Breast epithelium (tissue), 4 donors: Measurements from ENCODE around the gene PDK4. TPM values are rescaled to one million over a fixed set of nuclear protein-coding genes. Genes with fewer than 3 reads are reported as not detected.
A peak's percentile ranks its signal among the peaks of the same experiment; 100 is the strongest.

ENCODE experiments used
- DNase-seq, 2 donors: peaks; one replicate each; pipeline ENCODE4 v3.0.0-alpha.2; 2019; ENCODE audit warnings: low spot score in 2 of 2
- H3K27ac ChIP-seq, 2 donors: fragments of 200-600 bp; sonication (generic) in 1 of 2; one replicate each; pipeline ENCODE4 v1.5.1; 2016 to 2019; ENCODE audit warnings: mild to moderate bottlenecking in 1 of 2
- H3K27me3 ChIP-seq, 2 donors: fragments of 200-600 bp; sonication (generic) in 1 of 2; one replicate each; pipeline versions ENCODE4 v1.5.1 to v1.6.0; 2017 to 2019; ENCODE audit warnings: control low read depth in 1 of 2, mild to moderate bottlenecking in 1 of 2
- H3K36me3 ChIP-seq: fragments of 200-600 bp; one replicate; pipeline ENCODE4 v1.5.1; 2019
- H3K4me1 ChIP-seq, 2 donors: fragments of 200-600 bp; sonication (generic); one replicate each; pipeline ENCODE4 v1.5.1; 2016 to 2019; ENCODE audit warnings: control low read depth in 1 of 2
- H3K4me3 ChIP-seq, 3 donors: fragments of 200-600 bp; sonication (generic); 1 replicate in 2 of 3; 2 replicates in 1 of 3; pipeline ENCODE4 v1.5.1; 2016 to 2019; ENCODE audit warnings: mild to moderate bottlenecking in 3 of 3, moderate library complexity in 2 of 3
- H3K9me3 ChIP-seq, 2 donors: fragments of 200-600 bp; sonication (generic) in 1 of 2; one replicate each; pipeline ENCODE4 v1.5.1; 2016 to 2019; ENCODE audit warnings: control low read depth in 1 of 2
- POLR2A ChIP-seq: fragments of 450-650 bp; IDR thresholded peaks from one replicate; pipeline ENCODE4 v1.6.1; 2016; ENCODE audit warnings: antibody characterized with exemption, mild to moderate bottlenecking, moderate library complexity
- POLR2AphosphoS5 ChIP-seq, 3 donors: sonication (generic); formaldehyde crosslinking; IDR thresholded peaks; one replicate each; pipeline ENCODE4 v1.6.1; 2017; ENCODE audit warnings: antibody characterized with exemption in 3 of 3
- intact Hi-C: fragments of 100-400 bp; cut with DNase I; formaldehyde crosslinking; loops from one replicate; pipeline ENCODE4 v1.15.1; 2023; ENCODE audit warnings: low total_unique reads
- total RNA-seq, 3 donors: library from RNA; depleted of rRNA; stranded (reverse); fragments of >200 nt; gene quantifications; one replicate each; pipeline ENCODE4 v1.1.0, GENCODE V29; 2016
- TF ChIP-seq, protein P1 (sequence below), 3 donors: fragments of 450-650 bp; IDR thresholded peaks; one replicate each; pipeline ENCODE4 v1.5.1; 2016 to 2017; ENCODE audit warnings: antibody characterized with exemption in 3 of 3, mild to moderate bottlenecking in 3 of 3, moderate library complexity in 3 of 3

Gene PDK4
- total RNA-seq, 3 donors from 2014 or later, result 507 to 797 (median 729) TPM

- Histone ChIP-seq H3K27ac (peak overlapping the region; percentile 48 to 59), H3K4me1 (peaks cover 0 to 9% of the 10 kb centered on the region in 2 donors), H3K9me3 (no peaks in the 10 kb centered on the region), H3K36me3 (peaks cover 14% of the 10 kb centered on the region), H3K4me3 (peak overlapping the region; percentile 7 to 88 (median 82)), H3K27me3 (no peaks in the 10 kb centered on the region)
- no peak for TF ChIP-seq POLR2A
- TF ChIP-seq, protein P1, sequence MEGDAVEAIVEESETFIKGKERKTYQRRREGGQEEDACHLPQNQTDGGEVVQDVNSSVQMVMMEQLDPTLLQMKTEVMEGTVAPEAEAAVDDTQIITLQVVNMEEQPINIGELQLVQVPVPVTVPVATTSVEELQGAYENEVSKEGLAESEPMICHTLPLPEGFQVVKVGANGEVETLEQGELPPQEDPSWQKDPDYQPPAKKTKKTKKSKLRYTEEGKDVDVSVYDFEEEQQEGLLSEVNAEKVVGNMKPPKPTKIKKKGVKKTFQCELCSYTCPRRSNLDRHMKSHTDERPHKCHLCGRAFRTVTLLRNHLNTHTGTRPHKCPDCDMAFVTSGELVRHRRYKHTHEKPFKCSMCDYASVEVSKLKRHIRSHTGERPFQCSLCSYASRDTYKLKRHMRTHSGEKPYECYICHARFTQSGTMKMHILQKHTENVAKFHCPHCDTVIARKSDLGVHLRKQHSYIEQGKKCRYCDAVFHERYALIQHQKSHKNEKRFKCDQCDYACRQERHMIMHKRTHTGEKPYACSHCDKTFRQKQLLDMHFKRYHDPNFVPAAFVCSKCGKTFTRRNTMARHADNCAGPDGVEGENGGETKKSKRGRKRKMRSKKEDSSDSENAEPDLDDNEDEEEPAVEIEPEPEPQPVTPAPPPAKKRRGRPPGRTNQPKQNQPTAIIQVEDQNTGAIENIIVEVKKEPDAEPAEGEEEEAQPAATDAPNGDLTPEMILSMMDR (IDR thresholded peaks at IDR 0.05), result no peak
- TF ChIP-seq POLR2AphosphoS5 (IDR thresholded peaks at IDR 0.05), result no peak
- no peak for DNase-seq
- intact Hi-C loops, result no loop called here
Measured at GRCh38 chr7:95586951-95587301, 9.4 kb downstream of the PDK4 start.

GRCh38 chr7:95585426-95585789 lies 10.9 kb downstream of the PDK4 start:
- Histone ChIP-seq H3K27ac (peak overlapping the region in 1 of 2 donors; percentile 40), H3K36me3 (peaks cover 7% of the 10 kb centered on the region), H3K9me3 (no peaks in the 10 kb centered on the region), H3K4me3 (peak overlapping the region in 1 of 3 donors; percentile 17), H3K27me3 (no peaks in the 10 kb centered on the region), H3K4me1 (peaks cover 0 to 9% of the 10 kb centered on the region in 2 donors)
- intact Hi-C loops, result no loop called here
- TF ChIP-seq, protein P1 (IDR thresholded peaks at IDR 0.05), result no peak
- peak in 1 of 3 donors; percentile 23 for TF ChIP-seq POLR2AphosphoS5 (IDR thresholded peaks at IDR 0.05)
- DNase-seq, result no peak

DNA sequence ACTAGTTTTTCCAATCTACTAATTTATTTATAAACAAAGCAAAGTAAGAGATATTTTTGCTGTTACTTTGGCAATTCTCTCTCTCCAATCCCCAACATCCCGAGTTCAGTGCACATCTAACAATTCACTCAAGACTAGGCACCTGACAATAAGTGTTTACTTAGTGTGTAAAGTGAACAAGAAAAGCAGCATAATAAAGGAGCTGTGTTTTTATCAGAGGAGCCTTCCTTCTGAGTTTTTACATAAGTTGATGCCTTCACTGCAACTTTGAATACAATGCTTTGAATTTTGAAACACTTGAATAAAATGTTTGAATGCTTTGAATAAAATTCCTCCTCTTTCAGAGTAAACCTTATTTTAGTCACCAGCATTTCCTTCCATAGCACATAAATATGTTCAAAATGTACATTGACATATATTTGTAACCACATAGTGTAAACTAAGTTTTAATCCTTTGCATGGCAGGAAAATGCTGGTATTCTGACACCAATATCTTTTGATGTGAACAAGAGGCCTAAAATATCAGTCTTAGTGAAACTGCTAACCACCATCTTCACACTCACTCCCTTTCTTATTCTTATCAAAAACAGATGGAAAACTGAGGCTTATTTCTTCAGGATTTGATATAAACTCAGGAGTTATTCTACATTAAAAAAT lies 11.4 kb downstream of the PDK4 start:
- Histone ChIP-seq H3K36me3 (peaks cover 2% of the 10 kb centered on the region), H3K9me3 (no peaks in the 10 kb centered on the region), H3K27ac (peak overlapping the region; percentile 27 to 40), H3K27me3 (no peaks in the 10 kb centered on the region), H3K4me3 (peak overlapping the region in 1 of 3 donors; percentile 17), H3K4me1 (peaks cover 0 to 9% of the 10 kb centered on the region in 2 donors)
- intact Hi-C loops, result no loop called here
- DNase-seq, result no peak
- TF ChIP-seq, protein P1 (IDR thresholded peaks at IDR 0.05), result no peak
- TF ChIP-seq POLR2A (no peak), POLR2AphosphoS5 (IDR thresholded peaks at IDR 0.05) (no peak)

DNA sequence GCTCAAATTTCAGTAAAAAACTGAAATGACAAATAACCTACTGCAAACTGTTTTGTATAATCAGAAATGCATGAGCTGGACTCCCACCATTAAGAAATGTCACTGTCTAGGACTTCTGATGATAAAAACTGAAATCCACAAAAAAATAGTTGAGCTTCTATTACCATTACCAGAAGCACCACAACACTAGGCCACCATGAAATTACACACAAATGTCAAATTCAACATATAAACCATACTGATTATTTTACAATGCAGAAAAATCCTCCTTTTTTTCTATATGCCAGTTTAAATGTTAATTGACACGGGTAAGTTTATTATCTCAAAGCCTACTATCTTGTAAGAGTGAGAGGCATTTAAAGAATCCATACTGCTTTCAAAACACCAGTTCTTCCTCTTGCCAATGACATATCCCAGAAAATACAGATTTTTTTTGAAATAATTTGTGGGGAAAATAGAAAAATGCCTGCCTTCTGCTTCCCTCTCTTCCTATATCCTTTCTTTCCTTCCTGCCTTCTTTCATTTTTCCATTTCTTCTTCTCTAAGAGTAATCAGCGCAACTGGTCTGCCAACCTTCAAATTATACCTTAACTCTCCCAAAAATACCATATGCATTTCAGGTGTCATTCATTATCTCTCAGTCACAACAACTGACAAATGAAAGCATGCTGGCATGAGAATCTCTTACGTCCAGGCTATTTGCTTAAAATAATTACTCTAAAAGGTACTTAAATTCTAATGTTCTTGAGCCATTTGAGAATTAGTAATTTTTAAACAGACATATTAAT lies 12.3 kb downstream of the PDK4 start:
- Histone ChIP-seq H3K4me3 (no peak overlapping the region), H3K27ac (peak overlapping the region in 1 of 2 donors; percentile 27), H3K27me3 (no peaks in the 10 kb centered on the region), H3K36me3 (no peaks in the 10 kb centered on the region), H3K9me3 (no peaks in the 10 kb centered on the region), H3K4me1 (peaks cover 0 to 4% of the 10 kb centered on the region in 2 donors)
- TF ChIP-seq POLR2AphosphoS5 (IDR thresholded peaks at IDR 0.05), result no peak
- TF ChIP-seq POLR2A, result no peak
- TF ChIP-seq, protein P1 (IDR thresholded peaks at IDR 0.05), result no peak
- no peak for DNase-seq
- intact Hi-C loops, result no loop called here
